HG03575 (cell line): ENCODE measurements around the gene ATP8B3.

Experiments
- ATAC-seq: cut with Tn5 transposase; IDR thresholded peaks from one replicate; pipeline ENCODE4 v1.9.1; 2021; ENCODE audit not compliant: unreplicated experiment, insufficient number of reproducible peaks, low FRiP score; ENCODE audit errors: extremely low read depth

Gene ATP8B3, protein sequence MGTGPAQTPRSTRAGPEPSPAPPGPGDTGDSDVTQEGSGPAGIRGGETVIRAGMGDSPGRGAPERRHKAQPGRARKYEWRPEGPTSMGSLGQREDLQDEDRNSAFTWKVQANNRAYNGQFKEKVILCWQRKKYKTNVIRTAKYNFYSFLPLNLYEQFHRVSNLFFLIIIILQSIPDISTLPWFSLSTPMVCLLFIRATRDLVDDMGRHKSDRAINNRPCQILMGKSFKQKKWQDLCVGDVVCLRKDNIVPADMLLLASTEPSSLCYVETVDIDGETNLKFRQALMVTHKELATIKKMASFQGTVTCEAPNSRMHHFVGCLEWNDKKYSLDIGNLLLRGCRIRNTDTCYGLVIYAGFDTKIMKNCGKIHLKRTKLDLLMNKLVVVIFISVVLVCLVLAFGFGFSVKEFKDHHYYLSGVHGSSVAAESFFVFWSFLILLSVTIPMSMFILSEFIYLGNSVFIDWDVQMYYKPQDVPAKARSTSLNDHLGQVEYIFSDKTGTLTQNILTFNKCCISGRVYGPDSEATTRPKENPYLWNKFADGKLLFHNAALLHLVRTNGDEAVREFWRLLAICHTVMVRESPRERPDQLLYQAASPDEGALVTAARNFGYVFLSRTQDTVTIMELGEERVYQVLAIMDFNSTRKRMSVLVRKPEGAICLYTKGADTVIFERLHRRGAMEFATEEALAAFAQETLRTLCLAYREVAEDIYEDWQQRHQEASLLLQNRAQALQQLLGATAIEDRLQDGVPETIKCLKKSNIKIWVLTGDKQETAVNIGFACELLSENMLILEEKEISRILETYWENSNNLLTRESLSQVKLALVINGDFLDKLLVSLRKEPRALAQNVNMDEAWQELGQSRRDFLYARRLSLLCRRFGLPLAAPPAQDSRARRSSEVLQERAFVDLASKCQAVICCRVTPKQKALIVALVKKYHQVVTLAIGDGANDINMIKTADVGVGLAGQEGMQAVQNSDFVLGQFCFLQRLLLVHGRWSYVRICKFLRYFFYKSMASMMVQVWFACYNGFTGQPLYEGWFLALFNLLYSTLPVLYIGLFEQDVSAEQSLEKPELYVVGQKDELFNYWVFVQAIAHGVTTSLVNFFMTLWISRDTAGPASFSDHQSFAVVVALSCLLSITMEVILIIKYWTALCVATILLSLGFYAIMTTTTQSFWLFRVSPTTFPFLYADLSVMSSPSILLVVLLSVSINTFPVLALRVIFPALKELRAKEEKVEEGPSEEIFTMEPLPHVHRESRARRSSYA (N-terminal part only)

DNA sequence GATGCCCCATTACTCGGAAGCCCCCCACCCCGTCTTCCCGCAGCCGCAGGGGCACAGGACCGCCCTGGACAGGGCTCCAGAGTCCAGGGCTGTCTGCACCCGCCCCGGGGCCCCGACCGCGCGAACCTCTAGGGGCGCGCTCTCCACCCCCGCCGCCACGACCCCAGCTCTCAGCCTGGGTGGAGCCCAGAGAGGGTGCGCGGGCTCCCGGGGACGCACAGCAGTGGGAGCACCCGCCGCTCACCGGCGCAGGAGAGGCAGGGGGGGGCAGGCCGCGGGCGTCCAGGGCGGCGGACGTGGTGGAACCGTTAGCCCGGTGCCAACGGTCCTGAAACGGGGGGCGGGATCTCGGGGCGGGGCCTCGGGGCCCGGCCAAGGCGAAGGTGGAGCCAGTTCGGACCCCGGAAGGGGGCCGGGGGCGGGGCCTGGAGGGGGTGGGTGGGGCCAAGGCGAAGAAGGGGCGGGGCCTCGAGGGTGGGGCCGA, at the start of gene ATP8B3:
ATP8B3 (minus strand) TSS at position 335 of the 484 bp plus-strand sequence. CDS start 540 bp downstream, outside the sequence.
- ATAC-seq, result no peak

DNA sequence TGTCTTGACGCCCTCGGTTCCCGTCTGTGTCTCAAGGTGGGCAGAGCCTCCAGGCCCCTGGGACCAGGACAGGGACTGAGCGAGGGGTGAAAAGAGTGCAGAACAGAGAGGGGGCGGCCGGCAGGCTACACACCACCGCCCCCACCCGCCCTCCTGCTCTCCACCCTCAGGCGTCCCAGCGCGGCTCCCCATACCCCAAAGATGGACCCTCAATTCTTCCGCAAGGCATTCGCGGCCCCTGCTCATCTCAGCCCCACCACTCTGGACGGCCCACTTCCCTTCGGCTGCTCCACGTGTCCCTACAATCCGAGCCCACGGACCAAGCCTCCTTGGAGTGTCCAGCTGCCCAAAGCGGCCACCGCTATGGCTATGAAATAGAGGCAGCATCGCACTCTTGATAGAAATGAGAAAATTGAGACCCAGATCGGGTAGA, 49.5 kb upstream of the ATP8B3 start:
- ATAC-seq, result no peak

DNA sequence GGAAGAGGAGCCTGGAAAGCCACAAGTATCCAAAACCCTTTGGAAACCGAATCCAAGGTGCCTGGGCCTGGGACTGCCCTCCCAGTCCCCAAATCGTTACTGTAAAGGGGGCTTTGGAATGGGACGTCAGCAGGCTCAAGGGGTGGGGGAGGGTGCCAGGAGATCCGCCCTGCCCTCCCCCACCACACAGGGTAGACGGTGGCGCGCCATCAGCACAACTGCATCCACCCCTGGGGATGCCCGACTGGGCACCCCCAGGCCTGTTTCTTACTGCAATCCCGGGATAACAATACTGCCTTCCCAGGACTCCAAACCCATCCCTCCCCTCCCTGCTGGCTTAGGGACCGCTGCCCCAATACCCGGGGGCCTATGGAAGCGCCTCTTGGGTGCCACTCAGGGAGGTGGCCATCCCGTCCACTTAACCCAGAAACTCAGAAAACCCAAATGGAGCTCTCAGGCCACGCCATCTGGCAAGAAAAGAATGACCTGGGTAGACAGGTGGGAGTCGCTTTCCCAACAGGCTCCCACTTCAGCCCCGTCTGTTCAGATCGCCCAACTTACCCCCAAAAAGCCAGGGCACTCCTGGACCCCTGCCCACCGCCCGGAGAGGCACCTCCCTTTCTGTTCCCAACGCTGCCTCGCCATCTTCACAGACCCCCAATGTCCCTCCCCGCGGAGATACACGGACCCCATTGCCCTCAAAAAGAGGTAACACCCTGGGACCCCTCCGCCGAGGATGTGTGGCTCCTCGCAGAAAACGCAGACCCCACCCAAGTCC, 48.9 kb upstream of the ATP8B3 start:
- ATAC-seq, result no peak

DNA sequence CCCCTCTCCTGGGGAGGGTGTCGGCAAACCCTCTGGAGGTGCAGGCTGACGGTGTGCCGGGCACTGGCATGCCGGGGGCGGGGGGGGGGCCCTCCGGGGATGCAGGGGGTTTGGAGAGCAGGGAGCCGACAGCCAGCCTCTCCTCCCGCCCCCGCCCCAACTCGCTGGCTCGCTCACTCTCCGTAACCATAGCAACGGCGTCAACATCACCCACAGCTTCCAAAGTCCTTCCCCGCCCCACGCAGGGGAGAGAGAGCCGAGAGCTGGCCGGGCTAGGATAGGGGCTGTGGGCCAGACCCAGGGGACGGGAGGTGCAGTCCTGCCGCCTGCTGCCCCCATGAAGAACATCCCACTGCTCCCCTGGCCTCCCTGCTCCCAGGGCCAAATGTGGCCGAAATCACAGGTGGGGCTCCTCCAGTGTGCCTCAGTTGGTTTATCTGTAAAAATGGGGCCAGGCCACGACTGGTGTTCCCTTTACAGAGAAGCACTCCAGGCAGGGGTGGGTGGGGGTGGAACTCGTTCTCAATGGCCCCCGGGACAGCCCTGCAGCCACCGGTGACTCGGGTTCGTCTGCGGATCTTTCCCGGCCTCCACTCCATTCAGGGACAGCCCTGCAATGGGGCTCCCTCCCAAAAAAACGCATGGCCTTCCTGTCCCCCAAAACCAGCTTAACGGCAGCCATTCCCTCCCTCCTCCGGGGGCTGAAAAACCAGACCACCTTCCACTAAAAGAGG, 48.1 kb upstream of the ATP8B3 start:
- no peak for ATAC-seq

DNA sequence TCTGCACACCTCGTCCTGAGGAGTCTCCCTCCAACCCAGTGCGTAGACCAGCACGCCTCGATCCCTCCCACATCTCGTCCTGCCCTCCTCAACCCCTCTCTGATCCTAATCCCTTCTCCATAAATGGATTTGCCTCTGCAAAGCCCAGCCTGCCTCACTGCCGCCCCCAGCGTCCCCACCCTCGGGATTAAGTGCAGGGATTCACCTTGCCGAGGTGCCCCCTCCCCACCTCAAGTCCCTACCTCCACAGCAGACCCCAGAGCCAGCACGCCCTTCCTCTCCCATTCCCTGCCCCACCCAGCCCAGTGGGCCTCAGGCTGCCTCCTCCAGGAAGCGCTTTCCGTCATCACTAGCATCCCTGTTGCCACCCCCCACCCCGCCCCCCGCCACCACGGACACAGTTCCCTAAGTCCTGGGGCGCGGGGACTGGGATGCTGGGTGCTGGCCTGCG, 47.3 kb upstream of the ATP8B3 start:
- ATAC-seq, result no peak

DNA sequence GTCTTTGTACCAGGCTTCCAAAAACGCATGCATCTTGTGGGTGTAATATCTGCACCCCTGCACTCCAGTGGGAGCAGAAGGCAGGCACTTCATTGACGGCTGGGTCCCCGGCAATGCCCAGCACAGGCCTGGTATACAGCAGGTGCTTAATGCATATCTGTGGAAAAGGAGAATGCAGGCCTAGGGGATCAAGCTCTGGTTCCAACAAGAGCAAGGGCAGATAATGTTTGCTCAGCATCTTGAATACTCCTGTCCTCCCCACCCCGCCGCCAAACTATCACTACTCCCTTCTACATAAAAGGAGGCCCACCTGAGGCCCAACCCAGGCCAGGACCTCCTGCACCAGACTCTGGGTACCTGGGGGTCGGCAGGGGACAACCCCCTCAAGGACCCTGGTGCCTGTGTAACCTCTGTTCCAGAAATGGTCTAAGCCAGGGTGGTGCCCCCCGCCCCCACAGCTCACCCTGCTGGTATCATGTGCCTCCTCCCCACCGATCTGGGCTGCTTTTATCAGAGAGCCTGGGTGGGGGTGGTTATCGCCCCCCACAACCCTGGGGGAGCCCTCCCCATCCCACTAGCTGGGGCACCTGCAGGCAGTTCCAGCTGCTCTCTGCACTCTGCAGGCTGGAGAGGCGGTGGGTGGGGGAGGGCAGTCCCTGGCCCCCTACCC, 46.5 kb upstream of the ATP8B3 start:
- ATAC-seq, result no peak

DNA sequence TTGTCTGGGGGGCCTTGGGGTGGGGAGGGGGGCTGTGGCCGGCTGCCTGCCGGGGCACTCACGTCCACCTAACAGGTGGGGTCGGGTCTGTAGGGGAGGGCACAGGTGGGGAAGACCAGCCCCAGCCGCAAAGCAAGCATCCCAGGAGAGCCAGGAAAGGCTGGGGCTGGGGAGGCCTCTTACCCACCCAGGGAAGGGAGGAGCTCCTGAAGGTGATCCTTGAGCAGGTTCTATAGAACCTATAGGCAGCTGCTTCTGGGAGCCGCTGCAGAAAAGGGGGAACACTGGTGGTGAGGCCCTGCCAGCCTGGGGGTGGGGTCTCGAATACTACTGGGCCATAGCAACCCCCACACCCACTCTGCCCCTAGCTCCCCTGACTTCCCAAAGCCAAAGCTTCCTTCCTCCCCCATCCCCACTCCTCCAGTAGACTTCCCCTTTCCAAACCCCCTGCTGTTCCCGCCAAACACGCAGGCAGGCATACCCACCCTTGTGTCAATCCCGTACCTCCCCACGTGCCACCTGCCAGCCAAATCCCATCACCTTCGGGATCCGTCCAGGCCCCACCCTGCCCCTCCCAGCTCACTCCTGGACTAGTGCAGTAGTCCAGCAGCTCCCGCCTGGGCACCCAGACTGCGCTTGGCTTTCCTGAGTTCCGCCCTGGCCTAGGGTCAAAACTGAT, 45.7 kb upstream of the ATP8B3 start:
- ATAC-seq, result no peak

DNA sequence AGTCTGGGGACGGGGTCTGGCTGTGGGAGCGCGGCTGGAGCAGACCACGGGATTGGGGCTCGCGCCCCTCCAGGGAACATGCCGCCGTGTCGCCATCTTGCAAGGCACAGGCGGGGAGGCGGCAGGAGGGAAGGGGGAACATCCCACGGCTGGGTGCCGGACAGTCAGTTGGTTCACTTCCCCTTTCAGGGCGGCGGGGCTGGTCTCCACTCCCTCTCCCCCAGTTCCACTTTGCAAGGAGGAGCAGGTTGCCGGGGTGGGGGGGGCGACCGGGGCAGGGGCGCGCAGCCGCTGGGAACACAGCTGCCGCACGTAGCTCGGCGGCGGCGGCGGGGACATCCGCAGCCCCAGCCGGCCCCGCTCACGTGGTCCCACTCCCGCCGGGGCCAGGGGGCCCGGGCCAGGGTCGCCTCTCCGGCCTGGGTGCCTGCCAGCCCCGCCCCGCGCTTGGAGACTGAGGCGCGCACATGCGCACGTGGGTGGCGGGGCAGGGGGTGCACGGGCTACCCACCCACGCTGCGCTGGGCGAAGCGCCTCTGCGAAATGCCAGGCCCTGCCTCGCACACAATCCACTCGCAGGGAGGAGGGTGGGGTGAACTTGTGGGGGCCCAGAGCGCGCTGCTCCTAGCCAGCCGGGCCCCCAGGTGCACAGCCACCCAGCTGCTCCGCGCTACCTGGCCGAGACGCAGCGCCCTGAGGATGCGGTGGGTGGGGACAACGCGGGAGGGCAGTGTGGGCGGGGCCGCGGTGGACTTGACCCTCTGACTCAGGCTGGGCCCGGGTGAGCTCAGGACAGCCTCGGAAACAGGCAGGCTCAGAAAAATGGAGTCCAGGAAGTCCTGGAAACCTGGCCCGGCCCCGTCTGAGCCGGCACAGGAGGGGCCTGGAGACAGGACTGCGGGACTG, 44.9 kb upstream of the ATP8B3 start:
- no peak for ATAC-seq

DNA sequence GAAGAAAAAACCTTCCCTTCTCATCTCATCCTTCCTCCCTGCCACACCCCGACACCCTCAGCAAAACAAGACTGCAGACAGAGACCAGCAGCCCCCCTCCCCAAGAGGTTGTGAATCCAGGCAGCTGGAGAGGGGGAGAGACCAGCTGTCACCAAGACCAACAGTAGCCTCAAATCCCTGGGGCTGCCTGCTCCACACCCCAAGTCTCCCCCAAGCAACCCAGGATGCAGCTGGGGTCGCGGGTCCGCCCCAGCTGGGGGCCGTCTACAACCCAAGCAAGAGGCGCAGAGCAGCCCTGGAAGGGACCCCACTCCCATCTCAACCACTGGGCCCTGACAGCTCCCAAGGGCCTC, 44.2 kb upstream of the ATP8B3 start:
- no peak for ATAC-seq

DNA sequence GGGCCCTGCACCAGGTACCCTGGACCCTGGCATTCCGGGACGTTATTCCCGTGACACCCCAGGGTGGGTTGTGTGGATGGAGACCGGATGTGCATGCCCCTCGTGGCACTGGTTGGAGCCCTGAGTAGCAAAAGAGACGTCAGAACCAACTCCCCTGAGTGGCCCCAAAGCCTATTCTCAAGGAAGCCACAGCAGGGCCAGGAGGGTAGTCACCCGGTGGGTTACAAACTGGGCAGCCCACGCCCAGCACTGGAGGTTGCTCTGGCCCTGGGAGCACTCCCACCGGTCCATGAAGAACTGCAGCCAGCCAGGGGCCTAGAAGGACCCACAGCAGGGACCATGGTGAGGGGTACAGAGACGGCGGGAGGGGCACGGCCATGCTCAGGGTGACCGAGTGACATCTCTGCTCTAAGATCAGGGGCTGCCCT, 43.8 kb upstream of the ATP8B3 start:
- ATAC-seq, result no peak

DNA sequence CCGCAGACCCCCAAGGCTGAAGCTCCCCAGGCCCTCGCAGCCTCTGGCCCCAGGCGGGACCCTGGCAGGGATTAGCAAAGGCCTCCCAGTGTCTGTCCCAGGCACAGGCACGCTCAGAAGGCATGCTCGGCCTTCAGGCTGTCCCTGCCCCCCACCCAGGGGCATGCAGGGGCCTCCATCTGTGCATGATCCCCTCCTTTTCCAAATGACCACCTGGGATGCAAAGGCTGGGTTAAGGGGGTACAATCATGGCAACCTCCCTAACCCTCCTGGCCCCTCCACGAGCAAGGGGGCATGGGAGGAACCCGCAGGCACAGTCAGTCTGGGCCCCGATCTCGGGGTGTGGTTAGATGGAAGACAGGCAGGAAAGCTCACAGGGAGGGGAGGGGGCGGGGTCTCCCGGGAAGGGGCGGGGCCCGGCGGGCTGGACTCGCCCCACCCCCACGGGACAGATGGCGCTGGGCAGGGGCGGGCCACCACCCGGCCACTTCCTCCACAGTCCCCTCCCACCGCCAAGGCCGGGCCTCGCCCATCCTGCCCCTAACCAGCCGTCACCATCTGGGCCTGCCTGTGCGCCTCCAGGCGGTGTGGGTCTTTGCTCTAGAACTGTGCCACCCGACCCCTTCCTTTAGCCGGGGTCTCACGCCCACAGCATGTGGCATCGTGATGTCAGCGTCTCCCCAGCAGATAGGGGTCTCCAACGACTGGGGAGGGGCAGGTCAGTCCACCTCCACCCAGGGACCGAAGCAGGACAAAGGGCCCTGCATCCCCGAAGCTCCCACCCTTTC, 43.2 kb upstream of the ATP8B3 start:
- ATAC-seq, result no peak

DNA sequence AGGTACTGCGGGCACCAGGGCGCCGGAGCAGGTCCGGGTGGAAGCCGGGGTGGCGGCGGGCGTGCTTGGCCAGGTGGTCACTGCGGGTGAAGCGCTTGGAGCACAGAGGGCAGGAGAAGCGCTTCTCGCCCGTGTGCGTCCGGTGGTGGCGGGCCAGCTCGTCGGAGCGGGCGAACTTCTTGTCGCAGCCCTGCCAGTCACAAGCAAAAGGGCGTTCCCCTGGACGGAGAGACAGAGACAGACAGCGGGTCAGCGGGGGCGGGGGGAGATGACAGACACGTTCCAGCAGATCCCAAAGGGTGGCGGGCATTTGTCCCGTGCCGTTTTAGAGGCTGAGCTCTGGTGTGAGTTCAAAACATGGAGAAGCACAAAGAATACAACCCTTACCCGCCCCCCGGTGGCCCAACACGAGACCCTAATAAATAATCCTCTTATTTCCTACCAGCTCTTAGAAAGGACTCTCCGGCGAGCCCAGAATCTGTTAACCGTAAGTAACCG, 42.5 kb upstream of the ATP8B3 start:
- no peak for ATAC-seq

DNA sequence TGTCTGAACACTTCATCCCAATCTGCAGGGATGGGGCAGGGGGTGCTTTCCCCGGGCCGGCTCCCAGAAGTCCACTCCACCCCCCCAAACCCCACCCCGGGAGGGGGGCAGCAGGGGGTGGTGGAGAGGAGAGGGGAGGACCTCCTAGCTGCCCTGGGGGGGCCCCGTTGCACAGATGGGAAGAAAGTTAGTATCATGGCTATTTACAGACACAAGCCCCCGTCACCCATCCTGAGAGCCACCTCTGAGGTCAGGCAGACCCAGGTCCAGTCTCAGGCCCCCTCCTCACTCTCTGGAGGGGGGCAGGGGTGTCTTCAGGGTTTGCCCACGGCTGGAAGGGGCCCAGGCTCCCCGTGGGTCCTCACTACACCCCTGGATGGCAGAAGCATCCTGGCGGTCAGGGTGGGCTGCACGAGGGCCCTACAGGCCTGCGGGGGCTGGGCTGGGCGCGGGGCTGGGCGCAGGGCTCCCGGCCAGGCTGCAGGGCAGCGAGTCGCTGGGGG, 42.0 kb upstream of the ATP8B3 start:
- ATAC-seq, result no peak

DNA sequence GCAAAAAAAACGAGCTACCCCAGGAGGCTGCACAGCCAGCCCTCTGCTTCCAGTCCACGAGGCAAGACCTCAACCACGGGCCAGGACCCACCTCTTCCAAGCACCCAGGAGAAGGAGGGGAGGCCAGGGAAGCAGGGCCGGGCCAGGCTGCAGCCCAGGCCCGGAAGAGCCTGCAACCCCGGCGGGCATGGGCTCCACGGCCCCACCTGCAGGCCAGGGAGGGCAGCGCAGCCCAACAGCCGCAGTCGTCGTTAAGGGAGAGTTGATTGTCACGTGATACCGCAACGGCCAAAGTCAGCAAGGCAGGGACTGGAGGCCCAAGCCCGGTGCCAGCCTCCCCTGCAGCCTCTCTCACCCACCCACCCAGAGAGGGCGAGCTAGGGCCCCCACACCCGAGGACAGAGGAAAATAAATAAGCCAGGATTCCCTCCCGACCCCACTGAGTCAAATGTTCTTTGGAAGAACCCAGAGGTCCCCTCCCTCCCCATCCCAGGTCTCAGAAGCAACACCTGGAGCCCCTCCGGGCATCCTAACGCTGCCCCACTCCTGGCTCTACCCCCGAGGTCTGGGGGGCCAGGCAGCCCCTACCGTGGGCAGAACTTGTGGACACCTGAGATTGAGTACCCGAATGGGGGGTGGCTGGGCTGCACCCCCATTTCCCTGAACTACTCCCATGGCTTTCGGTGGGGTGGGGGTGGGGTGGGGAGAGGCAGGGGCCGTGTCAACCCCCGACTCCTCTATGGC, 41.4 kb upstream of the ATP8B3 start:
- ATAC-seq, result no peak
